GM12801 (cell line): ENCODE measurements around the gene EIF3D.

ENCODE experiments used
- CTCF ChIP-seq: IDR thresholded peaks from one replicate; pipeline ENCODE4 v1.5.1; 2011; ENCODE audit warnings: control low read depth; ENCODE audit not compliant: insufficient read length; ENCODE audit errors: extremely low read depth

EIF3D gene

DNA sequence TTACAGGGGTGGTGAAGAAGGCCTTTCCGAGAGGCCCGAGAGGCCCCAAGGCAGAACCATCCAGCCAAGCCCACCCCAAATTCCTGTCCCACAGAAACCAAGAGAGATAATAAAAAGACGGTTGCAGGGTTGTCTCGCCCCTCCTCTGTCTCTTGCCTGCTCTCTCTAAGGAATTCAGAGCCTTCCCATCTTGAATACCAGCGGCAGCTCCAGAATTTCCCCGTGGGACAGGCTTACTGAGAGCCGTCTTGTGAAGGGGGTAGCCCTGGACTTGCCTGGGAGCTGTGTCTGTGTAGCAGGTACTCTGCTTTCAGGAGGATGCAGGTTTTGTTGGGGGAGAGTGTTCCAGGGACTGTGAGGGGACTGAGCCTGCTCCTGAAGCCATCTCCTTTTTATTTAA, 9.6 kb upstream of the EIF3D start:
- no peak for TF ChIP-seq CTCF

DNA sequence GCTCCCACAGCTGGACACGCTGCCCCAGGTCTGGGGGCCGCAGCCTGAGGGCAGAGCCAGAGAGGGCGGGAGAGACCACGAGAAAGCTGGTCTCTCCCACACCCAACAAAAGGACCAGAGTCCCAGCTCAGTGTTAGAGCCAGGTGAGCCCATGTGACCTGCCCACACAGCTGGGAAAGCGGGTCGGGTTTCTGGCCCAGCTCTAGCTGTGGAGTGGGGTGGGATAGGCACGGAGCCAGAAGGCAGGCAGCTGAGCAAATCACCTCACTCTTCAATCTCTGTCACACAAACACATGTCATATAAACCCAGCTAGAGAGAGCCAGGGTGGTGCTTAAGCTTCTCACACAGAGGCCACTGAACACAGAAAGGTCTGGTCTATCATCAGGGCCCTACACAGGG, 7.8 kb upstream of the EIF3D start:
- TF ChIP-seq CTCF: no peak

- no peak for TF ChIP-seq CTCF
Observed at GRCh38 chr22:36532466-36532865, 3.5 kb upstream of the EIF3D start.

GRCh38 chr22:36528341-36528740, 625 bp downstream of the EIF3D start:
- no peak for TF ChIP-seq CTCF

GRCh38 chr22:36522662-36523061, 6.3 kb downstream of the EIF3D start:
- TF ChIP-seq CTCF: no peak

DNA sequence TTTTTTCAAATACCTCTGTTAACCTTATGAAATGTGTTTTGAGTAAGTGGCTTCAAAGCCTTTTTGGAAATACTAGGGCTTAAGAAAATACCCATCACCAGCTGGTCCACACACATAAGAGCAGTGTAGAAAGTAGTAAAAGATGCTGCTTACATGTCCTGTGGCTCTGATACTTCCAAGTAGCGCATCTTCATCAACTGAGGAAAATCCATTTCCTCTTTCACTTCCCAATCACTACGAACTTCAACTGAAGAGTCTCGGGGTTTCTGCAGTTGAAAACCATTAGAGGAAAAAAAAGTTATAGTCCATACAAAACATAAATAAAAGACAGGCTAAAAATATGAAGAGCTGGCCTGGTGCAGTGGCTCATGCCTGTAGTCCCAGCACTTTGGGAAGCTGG, 8.5 kb downstream of the EIF3D start:
- TF ChIP-seq CTCF: no peak

DNA sequence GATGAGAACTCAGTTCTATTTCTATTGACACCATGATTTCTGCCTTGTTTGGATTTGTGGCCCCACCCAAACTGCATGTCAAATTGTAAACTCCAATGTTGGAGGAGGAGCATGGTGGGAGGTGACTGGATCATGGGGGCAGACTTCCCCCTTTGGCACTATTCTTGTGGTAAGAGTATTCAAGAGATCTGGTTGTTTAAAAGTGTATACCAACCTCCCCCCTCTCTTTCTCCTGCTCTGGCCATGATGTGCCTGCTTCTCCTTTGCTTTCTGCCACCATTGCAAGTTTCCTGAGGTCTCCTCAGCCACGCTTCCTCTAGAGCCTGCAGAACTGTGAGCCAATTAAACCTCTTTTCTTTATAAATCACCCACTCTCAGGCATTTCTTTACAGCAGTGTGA, 14.2 kb downstream of the EIF3D start:
- no peak for TF ChIP-seq CTCF

DNA sequence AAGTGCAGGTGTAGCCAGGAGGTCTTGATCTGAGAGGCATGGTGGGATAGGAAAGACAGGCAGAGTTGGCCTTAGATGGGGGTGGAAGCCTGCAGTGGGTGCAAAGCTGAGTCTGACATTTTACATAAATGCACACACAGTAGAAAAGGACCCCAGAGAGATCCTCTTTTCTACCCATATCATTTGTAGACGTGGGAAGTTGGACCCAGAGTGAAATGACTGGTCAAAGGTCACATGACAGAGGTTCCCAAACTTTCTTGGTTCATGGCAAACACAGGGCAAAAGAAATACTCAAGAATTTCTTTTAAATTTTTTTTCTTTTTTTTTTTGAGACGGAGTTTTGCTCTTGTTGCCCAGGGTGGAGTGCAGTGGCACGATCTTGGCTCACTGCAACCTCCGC, 16.0 kb downstream of the EIF3D start:
- no peak for TF ChIP-seq CTCF
